Activated B cell treated with CpG ODN at 0.5 μM for 24 hours (primary cell): ENCODE data around the gene NFATC4. TPM values are rescaled to one million over a fixed set of nuclear protein-coding genes. Genes with fewer than 3 reads are reported as not detected.
"Not testable (repeated sequence)": the region's sequence is repeated elsewhere in the genome, so short reads cannot be mapped to it uniquely, and the experiment has no call there.

ENCODE experiments used
- ATAC-seq: fragments of 200-7000 bp; cut with Tn5 transposase; one replicate; pipeline ENCODE4 v1.10.0; 2021; ENCODE audit warnings: low read depth, mild to moderate bottlenecking, moderate library complexity
- CTCF ChIA-PET: fragments of 350-600 bp; sonication (Branson Sonifier 250); formaldehyde crosslinking; loops from one replicate; lab custom pipeline; 2021; ENCODE audit warnings: antibody characterized with exemption; lab: Charles Lee
- POLR2A ChIA-PET: fragments of 350-600 bp; sonication (Branson Sonifier 250); formaldehyde crosslinking; loops from one replicate; lab custom pipeline; 2021; ENCODE audit warnings: antibody characterized with exemption; lab: Charles Lee
- DNase-seq: peaks from one replicate; pipeline ENCODE4 v3.0.0; 2022
- H3K27ac Mint-ChIP-seq: one replicate; pipeline ENCODE4 v1.8.0; 2020; ENCODE audit warnings: mixed read lengths
- H3K27me3 Mint-ChIP-seq: one replicate; pipeline ENCODE4 v1.8.0; 2021; ENCODE audit warnings: mixed read lengths
- H3K36me3 Mint-ChIP-seq: one replicate; pipeline ENCODE4 v1.8.0; 2021; ENCODE audit warnings: low read depth, mixed read lengths
- H3K4me1 Mint-ChIP-seq: one replicate; pipeline ENCODE4 v1.8.0; 2021; ENCODE audit warnings: mixed read lengths
- H3K4me3 Mint-ChIP-seq: one replicate; pipeline ENCODE4 v1.8.0; 2020; ENCODE audit warnings: mild to moderate bottlenecking, mixed read lengths
- H3K9me3 Mint-ChIP-seq: one replicate; pipeline ENCODE4 v1.8.0; 2020; ENCODE audit warnings: mixed read lengths
- intact Hi-C: fragments of 100-400 bp; cut with micrococcal nuclease; formaldehyde crosslinking; loops from one replicate; pipeline ENCODE4 v1.15.1; 2024
- total RNA-seq: library from RNA; stranded (reverse); gene quantifications from 2 replicates; pipeline ENCODE4 v1.2.3, GENCODE V29; 2022
- TF ChIP-seq, protein P1 (sequence below): fragments of 200-600 bp; IDR thresholded peaks from one replicate; pipeline ENCODE4 v1.8.0; 2022; ENCODE audit warnings: antibody characterized with exemption, mild to moderate bottlenecking

NFATC4 gene
- total RNA-seq, 1 donor from 2014 or later: 9.4 TPM

DNA sequence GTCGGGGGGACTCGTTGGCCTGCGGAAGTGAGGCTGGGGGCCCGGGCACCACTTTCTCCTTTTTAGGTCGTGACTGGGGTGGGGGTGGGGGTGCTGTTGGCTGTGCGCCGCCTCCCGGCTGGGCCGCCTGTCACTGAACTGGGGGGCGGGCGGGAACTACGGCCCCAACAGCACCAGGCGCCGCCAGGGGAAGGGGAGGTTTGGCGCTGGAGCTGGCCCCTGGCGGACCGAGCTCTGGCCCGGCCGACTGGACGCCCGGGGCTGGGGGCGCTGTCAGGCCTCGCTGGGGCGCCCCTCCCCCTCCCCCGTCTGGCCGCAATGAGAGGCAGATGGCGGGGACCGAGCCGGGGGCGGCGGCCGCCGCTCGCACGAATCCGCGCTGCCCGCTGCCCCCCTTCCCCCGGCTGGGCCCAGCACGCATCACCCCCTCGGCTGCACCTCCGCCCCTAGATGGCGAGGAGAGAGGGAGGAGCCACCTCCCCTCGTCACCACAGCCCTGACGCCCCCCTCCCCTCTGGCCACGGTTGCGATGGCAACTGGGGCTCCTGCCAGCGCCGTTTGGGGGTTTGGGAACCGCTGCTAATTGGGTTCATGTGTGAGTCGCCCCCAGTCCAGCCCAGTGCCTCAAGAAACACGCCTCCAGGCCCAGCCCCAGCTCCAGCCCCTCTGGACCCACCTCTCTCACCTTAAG is 723 bp downstream of the NFATC4 start:
- H3K4me3 Mint-ChIP-seq: peak overlapping the region; percentile 85
- H3K27me3 Mint-ChIP-seq: peaks cover 2% of the 10 kb centered on the region
- ATAC-seq (no peak), DNase-seq (peak; percentile 37)
- peak overlapping the region; percentile 59 for H3K27ac Mint-ChIP-seq
- intact Hi-C loops: loop anchor here (5.0 kb wide), 1 partner anchor 96 kb away; the partner anchor contains the start of gene RABGGTA
- H3K9me3 Mint-ChIP-seq: no peaks in the 10 kb centered on the region
- peaks cover 33% of the 10 kb centered on the region for H3K4me1 Mint-ChIP-seq
- no peaks in the 10 kb centered on the region for H3K36me3 Mint-ChIP-seq
- TF ChIP-seq, protein P1, sequence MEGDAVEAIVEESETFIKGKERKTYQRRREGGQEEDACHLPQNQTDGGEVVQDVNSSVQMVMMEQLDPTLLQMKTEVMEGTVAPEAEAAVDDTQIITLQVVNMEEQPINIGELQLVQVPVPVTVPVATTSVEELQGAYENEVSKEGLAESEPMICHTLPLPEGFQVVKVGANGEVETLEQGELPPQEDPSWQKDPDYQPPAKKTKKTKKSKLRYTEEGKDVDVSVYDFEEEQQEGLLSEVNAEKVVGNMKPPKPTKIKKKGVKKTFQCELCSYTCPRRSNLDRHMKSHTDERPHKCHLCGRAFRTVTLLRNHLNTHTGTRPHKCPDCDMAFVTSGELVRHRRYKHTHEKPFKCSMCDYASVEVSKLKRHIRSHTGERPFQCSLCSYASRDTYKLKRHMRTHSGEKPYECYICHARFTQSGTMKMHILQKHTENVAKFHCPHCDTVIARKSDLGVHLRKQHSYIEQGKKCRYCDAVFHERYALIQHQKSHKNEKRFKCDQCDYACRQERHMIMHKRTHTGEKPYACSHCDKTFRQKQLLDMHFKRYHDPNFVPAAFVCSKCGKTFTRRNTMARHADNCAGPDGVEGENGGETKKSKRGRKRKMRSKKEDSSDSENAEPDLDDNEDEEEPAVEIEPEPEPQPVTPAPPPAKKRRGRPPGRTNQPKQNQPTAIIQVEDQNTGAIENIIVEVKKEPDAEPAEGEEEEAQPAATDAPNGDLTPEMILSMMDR: no peak
- ChIA-PET POLR2A (interaction anchor here (0.5 to 4.2 kb wide), 6 partner anchors 41 to 1386 kb away, joined by 3 to 257 read pairs (median 3); partner anchors contain the start of genes CBLN3, DCAF11 and KHNYN), CTCF (interaction anchor here (1.4 kb wide), 1 partner anchor 63 kb away, joined by 3 read pairs; no protein-coding TSS in a partner anchor)

DNA sequence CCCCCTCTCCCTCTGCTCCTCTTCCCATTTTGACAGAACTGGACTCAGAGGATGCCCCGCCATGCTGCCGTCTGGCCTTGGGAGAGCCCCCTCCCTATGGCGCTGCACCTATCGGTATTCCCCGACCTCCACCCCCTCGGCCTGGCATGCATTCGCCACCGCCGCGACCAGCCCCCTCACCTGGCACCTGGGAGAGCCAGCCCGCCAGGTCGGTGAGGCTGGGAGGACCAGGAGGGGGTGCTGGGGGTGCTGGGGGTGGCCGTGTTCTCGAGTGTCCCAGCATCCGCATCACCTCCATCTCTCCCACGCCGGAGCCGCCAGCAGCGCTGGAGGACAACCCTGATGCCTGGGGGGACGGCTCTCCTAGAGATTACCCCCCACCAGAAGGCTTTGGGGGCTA is 1.5 kb downstream of the NFATC4 start:
- ChIA-PET CTCF (interaction anchor here (1.1 to 1.5 kb wide), 2 partner anchors 36 to 62 kb away, joined by 3 to 4 read pairs; no protein-coding TSS in a partner anchor), POLR2A (interaction anchor here (3.7 kb wide), 1 partner anchor 61 kb away, joined by 22 read pairs; the partner anchor contains the start of genes CBLN3 and KHNYN)
- H3K4me3 Mint-ChIP-seq: peak overlapping the region; percentile 52
- peaks cover 33% of the 10 kb centered on the region for H3K4me1 Mint-ChIP-seq
- DNase-seq (no peak), ATAC-seq (no peak)
- intact Hi-C loops: loop anchor here (5.0 kb wide), 1 partner anchor 97 kb away; the partner anchor contains the start of gene RABGGTA
- peaks cover 2% of the 10 kb centered on the region for H3K27me3 Mint-ChIP-seq
- TF ChIP-seq, protein P1: no peak
- H3K36me3 Mint-ChIP-seq: no peaks in the 10 kb centered on the region
- H3K27ac Mint-ChIP-seq: no peak overlapping the region
- H3K9me3 Mint-ChIP-seq: no peaks in the 10 kb centered on the region

DNA sequence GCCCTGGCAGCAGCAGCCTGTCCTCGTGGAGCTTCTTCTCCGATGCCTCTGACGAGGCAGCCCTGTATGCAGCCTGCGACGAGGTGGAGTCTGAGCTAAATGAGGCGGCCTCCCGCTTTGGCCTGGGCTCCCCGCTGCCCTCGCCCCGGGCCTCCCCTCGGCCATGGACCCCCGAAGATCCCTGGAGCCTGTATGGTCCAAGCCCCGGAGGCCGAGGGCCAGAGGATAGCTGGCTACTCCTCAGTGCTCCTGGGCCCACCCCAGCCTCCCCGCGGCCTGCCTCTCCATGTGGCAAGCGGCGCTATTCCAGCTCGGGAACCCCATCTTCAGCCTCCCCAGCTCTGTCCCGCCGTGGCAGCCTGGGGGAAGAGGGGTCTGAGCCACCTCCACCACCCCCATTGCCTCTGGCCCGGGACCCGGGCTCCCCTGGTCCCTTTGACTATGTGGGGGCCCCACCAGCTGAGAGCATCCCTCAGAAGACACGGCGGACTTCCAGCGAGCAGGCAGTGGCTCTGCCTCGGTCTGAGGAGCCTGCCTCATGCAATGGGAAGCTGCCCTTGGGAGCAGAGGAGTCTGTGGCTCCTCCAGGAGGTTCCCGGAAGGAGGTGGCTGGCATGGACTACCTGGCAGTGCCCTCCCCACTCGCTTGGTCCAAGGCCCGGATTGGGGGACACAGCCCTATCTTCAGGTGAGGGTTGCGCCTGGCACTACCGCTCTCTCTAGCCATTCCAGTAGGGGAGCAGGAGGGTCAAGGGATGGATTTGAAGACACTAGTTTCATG is 2.1 kb downstream of the NFATC4 start:
- no peak for ATAC-seq
- intact Hi-C loops: loop anchor here (5.0 kb wide), 1 partner anchor 98 kb away; the partner anchor contains the start of gene RABGGTA
- ChIA-PET POLR2A (interaction anchor here (1.5 to 3.7 kb wide), 2 partner anchors 31 to 60 kb away, joined by 3 to 22 read pairs; partner anchors contain the start of genes CBLN3 and KHNYN), CTCF (interaction anchor here (0.6 to 1.5 kb wide), 4 partner anchors 20 to 61 kb away, joined by 3 to 4 read pairs (median 3); no protein-coding TSS in a partner anchor)
- H3K9me3 Mint-ChIP-seq: no peaks in the 10 kb centered on the region
- peaks cover 32% of the 10 kb centered on the region for H3K4me1 Mint-ChIP-seq
- H3K36me3 Mint-ChIP-seq: no peaks in the 10 kb centered on the region
- TF ChIP-seq, protein P1: no peak
- H3K27me3 Mint-ChIP-seq: peaks cover 2% of the 10 kb centered on the region
- no peak overlapping the region for H3K4me3 Mint-ChIP-seq
- no peak for DNase-seq
- no peak overlapping the region for H3K27ac Mint-ChIP-seq

DNA sequence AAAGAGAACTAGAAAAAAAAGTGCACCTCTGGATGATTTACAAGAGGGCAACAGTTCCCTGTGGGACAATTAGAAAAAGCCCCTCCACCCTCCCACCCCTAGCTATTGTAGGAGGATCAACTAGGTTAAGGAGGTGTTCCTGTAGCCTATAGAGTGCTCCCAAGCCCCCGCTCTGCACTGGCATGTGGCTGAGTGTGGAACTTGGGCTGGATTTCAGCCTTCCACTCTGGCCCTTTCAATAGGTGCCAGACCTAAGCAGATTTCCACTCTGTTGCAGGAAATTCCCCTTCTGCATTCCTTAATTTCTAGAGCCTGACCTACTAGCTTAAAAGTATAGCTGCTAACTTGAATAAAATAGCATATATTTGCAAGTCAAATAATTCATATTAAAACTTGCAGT is 2.8 kb downstream of the NFATC4 start:
- no peaks in the 10 kb centered on the region for H3K36me3 Mint-ChIP-seq
- no peak overlapping the region for H3K4me3 Mint-ChIP-seq
- H3K9me3 Mint-ChIP-seq: no peaks in the 10 kb centered on the region
- intact Hi-C loops: no loop called here
- TF ChIP-seq, protein P1: no peak
- peaks cover 25% of the 10 kb centered on the region for H3K4me1 Mint-ChIP-seq
- ATAC-seq: no peak
- CTCF ChIA-PET: interaction anchor here (0.6 to 1.5 kb wide), 4 partner anchors 19 to 60 kb away, joined by 3 to 4 read pairs (median 3); no protein-coding TSS in a partner anchor
- POLR2A ChIA-PET: interaction anchor here (1.5 to 3.7 kb wide), 2 partner anchors 32 to 60 kb away, joined by 3 to 22 read pairs; partner anchors contain the start of genes CBLN3 and KHNYN
- DNase-seq: no peak
- H3K27me3 Mint-ChIP-seq: peaks cover 2% of the 10 kb centered on the region
- H3K27ac Mint-ChIP-seq: no peak overlapping the region

DNA sequence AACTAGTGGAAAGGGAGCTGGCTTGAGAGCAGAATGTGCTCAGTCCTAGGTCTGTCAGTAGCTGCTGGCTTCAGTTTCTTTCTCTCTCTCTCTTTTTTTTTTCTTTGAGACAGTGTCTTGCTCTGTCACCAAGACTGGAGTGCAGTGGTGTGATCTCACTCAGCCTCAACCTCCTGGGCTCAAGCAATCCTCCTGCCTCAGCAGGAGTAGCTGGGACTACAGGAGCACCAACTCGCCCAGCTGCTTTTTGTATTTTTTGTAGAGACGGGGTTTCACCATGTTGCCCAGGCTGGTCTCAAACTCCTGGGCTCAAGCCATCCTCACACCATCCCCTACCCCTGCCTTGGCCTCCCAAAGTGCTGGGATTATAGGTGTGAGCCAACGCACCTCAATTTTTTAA is 3.6 kb downstream of the NFATC4 start:
- intact Hi-C loops, H3K27ac Mint-ChIP-seq, H3K4me3 Mint-ChIP-seq, H3K27me3 Mint-ChIP-seq, H3K36me3 Mint-ChIP-seq, H3K9me3 Mint-ChIP-seq, DNase-seq, ATAC-seq: not testable (repeated sequence)
- ChIA-PET POLR2A (interaction anchor here (0.7 to 3.7 kb wide), 4 partner anchors 33 to 129 kb away, joined by 3 to 22 read pairs (median 3); partner anchors contain the start of genes CBLN3, KHNYN and TINF2), CTCF (interaction anchor here (1.4 kb wide), 1 partner anchor 38 kb away, joined by 3 read pairs; no protein-coding TSS in a partner anchor)
- peaks cover 21% of the 10 kb centered on the region for H3K4me1 Mint-ChIP-seq
